Breast epithelium (tissue), 4 donors: ENCODE measurements around the gene WARS2. TPM values are rescaled to one million over a fixed set of nuclear protein-coding genes. Genes with fewer than 3 reads are reported as not detected.

Source experiments
- DNase-seq, 2 donors: peaks; one replicate each; pipeline ENCODE4 v3.0.0-alpha.2; 2019; ENCODE audit warnings: low spot score in 2 of 2
- H3K27ac ChIP-seq, 2 donors: fragments of 200-600 bp; sonication (generic) in 1 of 2; one replicate each; pipeline ENCODE4 v1.5.1; 2016 to 2019; ENCODE audit warnings: mild to moderate bottlenecking in 1 of 2
- H3K27me3 ChIP-seq, 2 donors: fragments of 200-600 bp; sonication (generic) in 1 of 2; one replicate each; pipeline versions ENCODE4 v1.5.1 to v1.6.0; 2017 to 2019; ENCODE audit warnings: control low read depth in 1 of 2, mild to moderate bottlenecking in 1 of 2
- H3K36me3 ChIP-seq: fragments of 200-600 bp; one replicate; pipeline ENCODE4 v1.5.1; 2019
- H3K4me1 ChIP-seq, 2 donors: fragments of 200-600 bp; sonication (generic); one replicate each; pipeline ENCODE4 v1.5.1; 2016 to 2019; ENCODE audit warnings: control low read depth in 1 of 2
- H3K4me3 ChIP-seq, 3 donors: fragments of 200-600 bp; sonication (generic); 1 replicate in 2 of 3; 2 replicates in 1 of 3; pipeline ENCODE4 v1.5.1; 2016 to 2019; ENCODE audit warnings: mild to moderate bottlenecking in 3 of 3, moderate library complexity in 2 of 3
- H3K9me3 ChIP-seq, 2 donors: fragments of 200-600 bp; sonication (generic) in 1 of 2; one replicate each; pipeline ENCODE4 v1.5.1; 2016 to 2019; ENCODE audit warnings: control low read depth in 1 of 2
- POLR2A ChIP-seq: fragments of 450-650 bp; IDR thresholded peaks from one replicate; pipeline ENCODE4 v1.6.1; 2016; ENCODE audit warnings: antibody characterized with exemption, mild to moderate bottlenecking, moderate library complexity
- POLR2AphosphoS5 ChIP-seq, 3 donors: sonication (generic); formaldehyde crosslinking; IDR thresholded peaks; one replicate each; pipeline ENCODE4 v1.6.1; 2017; ENCODE audit warnings: antibody characterized with exemption in 3 of 3
- intact Hi-C: fragments of 100-400 bp; cut with DNase I; formaldehyde crosslinking; loops from one replicate; pipeline ENCODE4 v1.15.1; 2023; ENCODE audit warnings: low total_unique reads
- total RNA-seq, 3 donors: library from RNA; depleted of rRNA; stranded (reverse); fragments of >200 nt; gene quantifications; one replicate each; pipeline ENCODE4 v1.1.0, GENCODE V29; 2016
- TF ChIP-seq, protein P1 (sequence below), 3 donors: fragments of 450-650 bp; IDR thresholded peaks; one replicate each; pipeline ENCODE4 v1.5.1; 2016 to 2017; ENCODE audit warnings: antibody characterized with exemption in 3 of 3, mild to moderate bottlenecking in 3 of 3, moderate library complexity in 3 of 3

WARS2 gene
- total RNA-seq, 3 donors from 2014 or later: 21.1 to 26.2 (median 23.3) TPM

DNA sequence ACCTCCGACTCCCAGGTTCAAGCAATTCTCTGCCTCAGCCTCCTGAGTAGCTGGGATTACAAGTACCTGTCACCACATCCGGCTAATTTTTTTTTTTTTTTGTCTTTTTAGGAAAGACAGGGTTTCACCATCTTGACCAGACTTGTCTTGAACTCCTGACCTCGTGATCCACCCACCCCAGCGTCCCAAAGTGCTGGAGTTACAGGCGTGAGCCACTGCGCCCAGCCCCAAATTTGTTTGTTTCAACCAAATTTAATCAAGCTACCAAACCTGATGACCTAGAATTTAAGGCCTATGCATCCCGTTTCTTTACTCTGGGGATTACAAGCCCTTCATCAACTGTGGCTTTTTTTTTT lies 94.0 kb downstream of the WARS2 start:
- Histone ChIP-seq H3K36me3 (no peaks in the 10 kb centered on the region), H3K27ac (peak overlapping the region; percentile 34 to 56), H3K9me3 (no peaks in the 10 kb centered on the region), H3K4me3 (no peak overlapping the region), H3K4me1 (no peaks in the 10 kb centered on the region), H3K27me3 (no peaks in the 10 kb centered on the region)
- DNase-seq: no peak
- TF ChIP-seq POLR2A (no peak), POLR2AphosphoS5 (IDR thresholded peaks at IDR 0.05) (no peak)
- TF ChIP-seq, protein P1, sequence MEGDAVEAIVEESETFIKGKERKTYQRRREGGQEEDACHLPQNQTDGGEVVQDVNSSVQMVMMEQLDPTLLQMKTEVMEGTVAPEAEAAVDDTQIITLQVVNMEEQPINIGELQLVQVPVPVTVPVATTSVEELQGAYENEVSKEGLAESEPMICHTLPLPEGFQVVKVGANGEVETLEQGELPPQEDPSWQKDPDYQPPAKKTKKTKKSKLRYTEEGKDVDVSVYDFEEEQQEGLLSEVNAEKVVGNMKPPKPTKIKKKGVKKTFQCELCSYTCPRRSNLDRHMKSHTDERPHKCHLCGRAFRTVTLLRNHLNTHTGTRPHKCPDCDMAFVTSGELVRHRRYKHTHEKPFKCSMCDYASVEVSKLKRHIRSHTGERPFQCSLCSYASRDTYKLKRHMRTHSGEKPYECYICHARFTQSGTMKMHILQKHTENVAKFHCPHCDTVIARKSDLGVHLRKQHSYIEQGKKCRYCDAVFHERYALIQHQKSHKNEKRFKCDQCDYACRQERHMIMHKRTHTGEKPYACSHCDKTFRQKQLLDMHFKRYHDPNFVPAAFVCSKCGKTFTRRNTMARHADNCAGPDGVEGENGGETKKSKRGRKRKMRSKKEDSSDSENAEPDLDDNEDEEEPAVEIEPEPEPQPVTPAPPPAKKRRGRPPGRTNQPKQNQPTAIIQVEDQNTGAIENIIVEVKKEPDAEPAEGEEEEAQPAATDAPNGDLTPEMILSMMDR (IDR thresholded peaks at IDR 0.05): no peak
- intact Hi-C loops: no loop called here

DNA sequence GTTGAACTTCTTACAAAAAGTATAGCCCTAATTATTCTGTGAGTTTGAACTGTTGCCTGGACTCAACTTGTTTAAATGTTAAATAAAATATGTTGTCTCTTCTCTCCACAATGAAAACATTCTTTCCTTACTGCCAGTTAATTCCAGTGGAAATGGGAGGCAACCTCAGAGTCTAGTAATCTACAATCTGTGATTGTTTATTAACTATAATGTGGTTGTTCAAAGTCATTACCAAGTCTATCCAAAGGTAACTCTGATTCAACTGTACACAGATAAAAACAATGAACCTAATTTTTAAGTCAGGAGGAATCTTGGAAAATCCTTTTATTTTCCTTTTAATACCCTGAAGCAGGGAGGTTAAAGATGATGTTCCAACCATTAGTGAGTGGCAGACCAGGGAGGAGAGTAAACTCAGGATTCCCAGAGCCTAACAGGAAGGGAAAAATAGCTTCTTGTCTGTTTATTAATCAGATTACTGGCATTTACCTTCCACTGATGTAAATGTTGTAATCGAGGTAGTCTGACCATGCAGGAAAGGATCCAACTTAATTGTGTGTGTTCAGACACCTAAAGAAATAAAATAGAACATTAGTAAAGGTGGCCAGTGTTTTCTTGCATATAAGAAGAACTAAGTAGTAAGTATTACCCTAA lies 95.2 kb downstream of the WARS2 start:
- peak overlapping the region in 1 of 2 donors; percentile 59 for H3K27ac ChIP-seq
- intact Hi-C loops: no loop called here

DNA sequence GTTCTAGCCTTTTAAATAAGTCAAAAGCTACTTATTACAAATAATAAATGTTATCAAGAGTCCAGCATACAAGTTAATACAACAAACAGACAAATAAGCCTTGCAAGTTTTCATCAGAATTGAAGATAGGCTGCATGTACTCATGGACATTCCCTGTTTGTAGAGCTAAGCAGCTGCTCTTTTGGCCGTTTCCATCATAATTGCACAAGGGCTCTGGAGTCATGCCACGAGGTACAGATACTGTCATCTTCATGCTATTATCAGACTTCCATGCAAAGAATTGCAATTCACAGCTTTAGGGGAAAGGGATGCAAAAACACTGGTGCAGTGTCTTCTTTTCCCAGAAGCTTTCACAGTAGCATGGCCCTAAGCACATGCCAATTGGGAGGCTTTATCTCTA lies 99.5 kb downstream of the WARS2 start:
- Histone ChIP-seq H3K9me3 (no peaks in the 10 kb centered on the region), H3K27ac (no peak overlapping the region), H3K27me3 (no peaks in the 10 kb centered on the region), H3K4me3 (no peak overlapping the region), H3K4me1 (no peaks in the 10 kb centered on the region), H3K36me3 (no peaks in the 10 kb centered on the region)
- DNase-seq: no peak
- intact Hi-C loops: no loop called here
- no peak for TF ChIP-seq POLR2A
- TF ChIP-seq, protein P1 (IDR thresholded peaks at IDR 0.05): no peak
- TF ChIP-seq POLR2AphosphoS5 (IDR thresholded peaks at IDR 0.05): no peak

More for the DNA sequence above, 95.2 kb downstream of the WARS2 start:
- TF ChIP-seq, protein P1 (IDR thresholded peaks at IDR 0.05): no peak
- no peak for TF ChIP-seq POLR2A
- no peak for TF ChIP-seq POLR2AphosphoS5 (IDR thresholded peaks at IDR 0.05)
- Histone ChIP-seq H3K4me3 (no peak overlapping the region), H3K9me3 (no peaks in the 10 kb centered on the region), H3K4me1 (no peaks in the 10 kb centered on the region), H3K36me3 (no peaks in the 10 kb centered on the region), H3K27me3 (no peaks in the 10 kb centered on the region)
- DNase-seq: no peak

DNA sequence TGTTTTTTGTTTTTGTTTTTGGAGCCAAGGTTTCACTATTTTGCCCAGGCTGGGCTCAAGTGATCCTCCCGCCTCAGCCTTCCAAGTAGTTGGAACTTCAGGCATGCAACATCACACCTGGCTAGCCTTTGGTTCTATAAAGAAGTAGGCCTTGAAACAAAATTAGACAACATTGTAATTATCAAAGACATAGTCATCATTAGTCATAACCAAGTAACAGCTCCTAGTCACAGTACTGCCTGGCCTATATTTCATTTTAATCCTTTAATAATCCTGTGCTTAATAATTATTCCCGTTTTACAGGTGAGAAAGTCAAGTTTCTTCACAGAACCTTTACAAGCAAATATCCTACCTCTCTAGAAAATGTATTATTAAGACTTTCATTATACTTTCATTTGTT lies 100.0 kb downstream of the WARS2 start:
- intact Hi-C loops: no loop called here
- TF ChIP-seq, protein P1 (IDR thresholded peaks at IDR 0.05): no peak
- TF ChIP-seq POLR2AphosphoS5 (IDR thresholded peaks at IDR 0.05) (no peak), POLR2A (no peak)
- H3K36me3 ChIP-seq: no peaks in the 10 kb centered on the region
- H3K4me3 ChIP-seq: no peak overlapping the region
- DNase-seq: no peak
- no peaks in the 10 kb centered on the region for H3K9me3 ChIP-seq
- no peak overlapping the region for H3K27ac ChIP-seq
- H3K4me1 ChIP-seq: no peaks in the 10 kb centered on the region
- H3K27me3 ChIP-seq: no peaks in the 10 kb centered on the region

DNA sequence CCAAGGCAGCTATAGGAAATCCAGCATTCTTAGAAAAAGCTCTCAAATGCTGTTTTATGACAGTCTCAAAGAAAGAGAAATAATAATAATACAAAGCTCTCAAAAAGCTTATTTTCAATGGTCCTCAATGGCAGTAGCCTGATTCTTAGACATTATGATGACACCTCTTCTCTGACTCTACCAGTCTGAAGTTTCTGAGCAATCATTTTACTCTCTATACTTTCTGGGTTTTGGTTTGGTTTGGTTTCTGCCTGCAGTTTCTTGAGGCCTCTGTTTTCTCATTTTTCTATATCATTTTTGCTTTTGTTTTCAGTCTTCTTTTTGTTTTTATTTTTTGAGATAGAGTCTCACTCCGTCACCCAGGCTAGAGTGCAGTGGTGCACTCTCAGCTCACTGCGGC lies 102.1 kb downstream of the WARS2 start:
- no peaks in the 10 kb centered on the region for H3K9me3 ChIP-seq
- no peak overlapping the region for H3K27ac ChIP-seq
- no peak for DNase-seq
- H3K4me3 ChIP-seq: no peak overlapping the region
- TF ChIP-seq, protein P1 (IDR thresholded peaks at IDR 0.05): no peak
- TF ChIP-seq POLR2AphosphoS5 (IDR thresholded peaks at IDR 0.05) (no peak), POLR2A (no peak)
- no peaks in the 10 kb centered on the region for H3K27me3 ChIP-seq
- no peaks in the 10 kb centered on the region for H3K36me3 ChIP-seq
- no peaks in the 10 kb centered on the region for H3K4me1 ChIP-seq
- intact Hi-C loops: no loop called here
